Measurements from ENCODE around the gene METAP1D.

Gene METAP1D

DNA sequence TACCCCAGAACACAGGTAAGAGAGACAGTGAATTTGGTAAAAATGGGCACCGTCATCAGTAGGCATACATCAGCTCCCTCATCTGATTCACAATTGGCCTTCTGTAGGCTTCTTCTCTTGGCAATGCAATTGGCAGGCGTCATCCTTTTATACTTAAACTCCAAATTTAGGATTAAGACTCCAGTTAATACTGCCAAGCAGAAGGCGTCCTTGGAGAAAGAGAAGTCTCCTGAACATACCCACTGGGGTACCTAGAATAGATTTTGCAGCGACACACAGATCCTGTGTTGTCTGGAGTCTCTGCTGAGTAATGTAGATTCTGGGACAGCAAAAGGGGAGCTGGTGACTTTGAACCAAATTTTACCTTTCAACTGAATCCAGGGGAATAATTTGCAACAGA, 592 bp upstream of the METAP1D start:
- DNase-seq = no peak

DNA sequence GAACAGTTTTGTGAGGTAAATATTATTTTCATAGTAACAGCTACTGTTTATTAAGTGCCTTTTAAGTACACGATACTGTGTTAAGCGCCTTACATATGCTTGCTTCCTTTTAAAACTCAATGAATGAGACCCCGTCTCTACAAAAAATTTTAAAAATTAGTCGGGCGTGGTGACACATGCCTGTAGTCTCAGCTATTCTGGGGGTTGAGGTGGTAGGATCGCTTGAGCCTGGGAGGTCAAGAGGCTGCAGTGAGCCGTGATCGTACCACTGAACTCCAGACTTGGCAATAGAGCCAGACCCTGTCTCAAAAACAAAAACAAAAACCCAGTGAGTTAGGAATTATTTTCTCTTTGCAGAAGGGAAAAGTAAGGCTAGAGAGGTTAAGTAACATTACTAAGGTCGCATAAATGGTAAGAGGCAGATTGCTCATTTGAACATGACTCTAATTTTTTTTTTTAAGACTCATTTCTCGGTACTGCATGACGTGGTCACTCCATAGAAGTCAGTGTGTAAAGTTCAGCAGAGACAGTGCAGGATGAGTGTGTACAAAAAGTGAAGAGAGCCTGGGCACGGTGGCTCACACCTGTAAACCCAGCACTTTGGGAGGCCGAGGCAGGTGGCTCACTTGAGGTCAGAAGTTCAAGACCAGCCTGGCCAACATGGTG, 1.1 kb downstream of the METAP1D start:
- DNase-seq = no peak

DNA sequence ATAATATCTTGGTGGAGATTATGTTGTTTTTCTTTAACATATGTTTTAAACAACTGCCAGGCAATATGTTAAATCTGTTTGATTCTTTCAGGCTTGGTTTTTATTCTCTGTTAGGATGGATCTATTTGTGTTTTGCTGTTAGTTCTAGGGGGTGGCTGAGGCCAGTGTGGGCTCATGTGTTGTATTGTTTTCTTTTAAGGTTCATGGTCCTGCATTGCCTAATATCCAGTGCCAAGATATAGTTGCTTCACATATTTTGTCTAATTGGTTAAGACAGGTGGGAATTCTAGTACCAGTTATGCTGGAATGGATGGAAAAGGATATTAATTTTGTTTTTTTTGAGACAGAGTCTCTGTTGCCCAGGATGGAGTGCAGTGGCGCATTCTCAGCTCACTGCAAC, 7.6 kb downstream of the METAP1D start:
- DNase-seq = no peak

DNA sequence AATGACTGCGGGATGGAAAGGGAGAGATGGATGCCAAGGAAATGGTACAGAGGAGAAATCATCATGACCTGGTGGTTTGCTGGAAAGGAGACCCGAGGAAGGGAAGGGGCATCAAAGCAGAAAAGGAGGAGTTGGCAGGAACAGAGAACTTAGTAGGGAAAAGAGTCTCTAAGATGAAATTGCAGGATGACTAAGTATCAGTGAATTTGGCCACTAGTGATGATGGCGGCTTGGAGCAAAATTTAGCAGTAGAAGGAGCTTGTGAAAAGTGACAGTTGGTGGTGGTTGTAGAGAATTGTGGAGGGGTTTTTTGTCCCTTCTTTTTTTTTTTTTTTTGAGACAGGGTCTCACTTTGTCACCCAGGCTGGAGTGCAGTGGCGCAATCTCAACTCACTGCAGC, 10.1 kb downstream of the METAP1D start:
- no peak for DNase-seq

DNA sequence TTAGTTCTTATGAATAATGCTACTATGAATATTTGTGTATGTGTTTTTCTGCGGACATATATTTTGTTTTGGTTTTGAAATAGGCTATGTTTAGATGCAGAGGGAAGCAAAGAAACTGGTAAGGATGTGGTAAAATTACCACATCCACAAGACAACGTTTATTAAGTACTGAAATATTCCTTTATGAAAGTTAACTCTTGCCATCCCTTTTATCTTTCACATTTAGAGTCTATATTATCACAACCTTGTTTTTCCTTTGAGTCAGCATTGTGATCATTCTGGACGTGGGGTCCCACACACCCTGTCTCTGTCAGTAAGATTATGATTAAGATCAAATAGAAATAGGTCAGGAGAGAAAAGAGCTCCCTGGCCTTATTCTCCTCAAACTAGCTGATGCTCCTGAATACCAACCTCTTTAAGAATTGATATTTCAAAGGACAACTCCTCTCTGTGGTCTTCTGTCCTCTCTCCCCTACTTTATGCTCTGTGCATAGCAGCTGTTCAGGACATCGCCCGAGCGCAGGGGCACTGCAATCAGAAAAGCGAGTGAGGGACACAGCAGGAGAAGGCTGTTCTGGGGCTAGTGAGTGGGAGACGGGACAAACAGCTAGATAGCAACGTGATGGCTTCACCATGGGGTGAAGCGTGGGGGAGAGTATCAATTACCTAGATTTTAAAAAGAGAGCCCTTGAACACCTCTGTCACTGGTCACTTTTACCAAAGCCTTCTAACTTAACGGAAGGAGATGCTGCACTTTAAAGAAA, 12.2 kb downstream of the METAP1D start:
- no peak for DNase-seq

DNA sequence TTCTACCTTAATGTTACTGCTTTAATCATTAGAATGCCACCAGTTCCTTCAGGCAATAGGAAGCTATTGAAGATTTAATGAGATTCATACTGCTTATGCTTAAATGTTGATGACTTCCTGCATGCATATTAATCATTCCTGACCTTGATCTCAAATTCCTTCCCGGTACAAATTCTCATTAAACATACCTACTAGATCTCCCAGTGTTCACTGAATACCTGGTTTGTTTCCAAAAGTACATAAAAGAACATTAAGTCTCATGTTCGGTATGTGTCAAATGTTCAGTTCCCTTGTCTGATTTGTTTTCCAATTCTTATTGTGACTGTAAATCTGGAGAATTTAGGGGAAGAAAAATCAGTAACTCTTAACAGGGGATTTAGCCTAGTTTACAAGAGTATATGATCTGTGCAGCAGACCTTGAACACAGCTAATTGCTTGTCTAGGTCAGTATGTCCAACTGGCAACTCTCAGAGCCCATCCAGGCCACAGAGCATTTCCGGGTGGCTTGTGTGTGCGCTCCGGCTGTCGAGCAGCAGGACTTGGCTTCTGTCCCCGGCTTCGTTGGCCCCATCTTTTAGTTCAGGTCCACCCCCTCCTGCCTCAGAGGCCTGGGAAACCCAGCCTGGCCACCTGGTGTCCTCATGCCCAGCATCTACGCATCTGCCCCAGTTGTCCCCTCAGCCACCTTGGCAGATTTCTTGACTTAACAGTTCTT, 13.1 kb downstream of the METAP1D start:
- no peak for DNase-seq

DNA sequence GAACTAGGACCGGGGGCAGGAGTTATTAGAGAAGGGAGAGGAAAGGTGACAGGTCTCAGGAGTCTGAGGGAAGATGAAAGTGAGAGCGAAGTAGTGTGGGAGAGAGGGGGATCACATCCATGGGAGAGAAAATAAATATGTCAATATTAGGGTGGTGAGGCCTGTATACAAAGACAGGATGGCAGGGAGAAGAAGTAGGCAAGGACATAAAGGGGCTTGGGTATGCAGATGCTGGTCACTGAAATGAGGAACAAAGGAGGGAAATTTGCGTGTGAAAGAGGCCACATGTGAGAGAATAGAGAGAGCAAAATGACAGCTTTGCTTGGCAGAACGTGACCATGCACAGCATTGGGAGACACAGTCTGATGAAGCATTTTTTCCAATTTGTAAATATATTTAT, 13.6 kb downstream of the METAP1D start:
- no peak for DNase-seq

DNA sequence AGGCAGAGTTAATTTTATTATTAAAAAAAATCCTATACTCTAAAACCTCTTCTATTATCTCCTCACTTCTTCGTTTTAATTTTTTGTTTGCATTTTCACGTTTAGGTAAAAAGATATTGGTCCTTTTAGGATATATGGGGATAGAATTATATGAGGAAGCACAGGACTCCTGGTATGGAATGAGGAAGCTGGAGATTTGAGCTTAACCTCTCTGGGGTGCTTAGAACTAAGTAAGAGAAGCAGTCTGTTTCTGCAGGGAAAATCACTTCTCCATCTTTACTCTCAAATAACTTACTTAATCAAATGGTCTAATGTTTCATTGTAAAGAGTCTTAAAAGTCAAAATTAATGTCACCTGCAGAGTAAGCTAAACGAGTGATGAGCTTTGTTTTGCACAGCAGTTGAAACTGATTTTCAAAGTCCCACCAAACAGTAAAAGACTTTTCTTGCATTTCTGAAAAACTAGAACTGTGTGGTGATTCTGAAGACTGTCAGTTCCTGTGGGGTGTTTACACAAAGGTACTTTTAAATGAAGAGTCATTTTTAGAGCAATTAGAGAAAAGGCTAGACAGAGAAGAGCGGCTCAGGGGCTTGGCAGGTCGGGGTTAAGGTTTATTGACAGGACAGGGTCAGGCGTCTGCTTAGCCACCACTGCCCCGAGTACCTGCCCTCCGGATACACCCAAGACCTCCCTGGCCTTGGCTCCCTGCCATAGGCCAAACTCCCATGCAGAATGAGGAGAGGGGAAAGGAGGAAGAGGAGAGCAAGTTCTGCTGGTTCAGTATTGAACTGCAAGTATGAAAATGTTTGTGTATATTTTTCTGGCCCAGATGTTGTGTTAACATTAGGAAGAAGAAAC, 21.6 kb downstream of the METAP1D start:
- no peak for DNase-seq

DNA sequence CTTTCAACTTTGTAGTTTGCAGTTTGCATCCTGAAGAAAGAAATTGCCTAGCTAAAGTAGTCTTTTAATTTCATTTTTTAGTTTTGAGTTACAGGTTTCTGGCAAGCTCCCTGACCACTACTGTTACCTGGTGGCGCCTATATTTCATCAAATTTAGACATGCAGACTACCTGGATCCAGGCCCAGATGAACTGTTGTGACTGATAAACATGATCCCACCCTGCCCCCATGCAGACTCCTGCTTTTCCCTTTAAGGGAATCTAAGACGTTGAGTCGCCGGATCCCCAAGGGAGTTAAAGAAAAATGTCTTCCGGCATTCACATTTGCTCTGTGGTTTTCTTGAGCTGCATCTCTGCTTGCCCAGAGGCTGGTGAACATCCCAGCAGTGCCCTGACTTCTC, 22.2 kb downstream of the METAP1D start:
- DNase-seq = no peak

DNA sequence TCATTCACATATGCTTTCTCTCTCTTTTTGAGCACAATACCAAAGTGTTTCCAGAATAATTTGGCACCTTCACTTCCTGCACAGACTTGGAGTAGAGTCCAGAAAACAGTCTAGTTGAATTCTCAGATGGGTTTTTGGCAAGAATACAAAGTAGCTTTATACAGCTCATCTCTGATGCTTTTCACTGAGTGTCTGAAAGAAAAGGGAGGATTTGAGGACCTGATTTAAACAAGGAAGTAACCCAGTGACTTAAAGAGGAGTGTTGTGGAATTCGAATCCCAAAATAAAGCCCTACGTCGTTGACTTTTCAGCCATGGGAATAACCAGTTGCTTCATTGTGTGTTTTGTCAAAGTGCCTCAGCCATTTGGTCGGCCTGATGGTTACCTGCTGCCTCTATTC, 31.8 kb downstream of the METAP1D start:
- no peak for DNase-seq

DNA sequence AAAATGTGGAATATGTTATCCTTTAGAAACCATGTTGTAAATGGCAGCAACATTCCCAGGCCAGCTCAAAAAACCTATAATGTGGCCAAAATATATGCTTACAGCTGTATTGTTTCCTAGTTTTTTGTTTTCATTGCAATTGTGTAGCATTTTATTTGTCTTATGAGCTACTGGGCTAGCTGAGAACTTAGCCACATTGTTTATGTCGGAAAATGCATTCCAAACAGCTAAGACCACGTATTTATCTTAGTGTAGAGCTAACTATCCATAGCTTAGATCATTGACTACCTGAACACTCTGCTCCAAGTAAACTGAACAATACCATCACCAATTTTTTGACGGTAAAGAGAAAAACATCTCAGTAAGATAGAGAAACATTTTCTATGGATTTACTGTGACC, 38.4 kb downstream of the METAP1D start:
- DNase-seq = no peak

DNA sequence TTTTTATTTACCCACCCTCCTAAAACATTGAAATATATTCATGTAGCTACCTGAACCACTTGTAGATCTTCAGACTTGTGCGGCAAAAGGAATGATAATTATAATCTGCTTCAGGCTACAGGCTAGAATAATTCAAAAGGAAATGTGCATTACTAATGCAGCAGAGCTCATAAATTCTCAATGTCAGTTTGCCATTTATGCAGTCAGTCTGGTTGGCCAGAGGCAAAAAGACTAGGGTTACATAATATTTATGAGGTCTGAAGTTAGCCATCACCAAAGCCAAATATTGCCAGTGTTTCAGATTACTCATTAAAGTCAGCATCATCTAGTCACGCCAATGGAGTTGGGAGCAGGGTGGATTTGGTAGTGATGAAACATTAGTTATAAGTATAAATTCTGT, 38.9 kb downstream of the METAP1D start:
- no peak for DNase-seq

DNA sequence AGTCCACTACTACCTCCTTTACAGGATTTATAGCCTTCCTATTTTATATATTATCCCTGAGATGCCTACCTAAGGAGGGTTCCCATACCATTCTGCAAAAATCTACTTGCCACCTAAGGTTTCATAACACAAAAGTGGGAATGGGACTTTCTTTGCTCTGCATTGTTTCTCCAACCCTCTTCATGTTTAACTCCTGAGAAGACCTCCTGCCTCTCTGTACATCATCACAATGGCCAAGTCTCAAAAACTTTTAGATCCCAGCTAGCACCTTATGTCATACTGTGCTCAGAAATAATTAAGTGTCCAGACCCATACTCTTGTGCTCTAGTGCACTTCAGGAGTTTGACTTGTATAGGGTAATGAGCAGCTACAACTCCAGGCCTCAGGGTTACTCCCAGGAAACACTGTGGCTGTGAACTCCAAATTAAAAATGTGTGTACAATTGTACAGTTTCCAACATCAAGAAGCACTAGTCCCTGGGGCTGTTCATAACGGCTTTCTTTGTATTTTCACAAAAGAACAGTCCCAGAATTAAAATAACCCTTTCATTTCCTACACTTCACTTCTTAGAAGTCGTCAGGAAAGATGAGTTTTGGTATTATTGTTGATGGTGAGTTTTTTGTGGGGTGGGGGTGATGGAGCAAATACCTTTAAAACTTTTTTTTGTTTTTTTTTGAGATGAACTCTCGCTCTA, 39.4 kb downstream of the METAP1D start:
- no peak for DNase-seq

DNA sequence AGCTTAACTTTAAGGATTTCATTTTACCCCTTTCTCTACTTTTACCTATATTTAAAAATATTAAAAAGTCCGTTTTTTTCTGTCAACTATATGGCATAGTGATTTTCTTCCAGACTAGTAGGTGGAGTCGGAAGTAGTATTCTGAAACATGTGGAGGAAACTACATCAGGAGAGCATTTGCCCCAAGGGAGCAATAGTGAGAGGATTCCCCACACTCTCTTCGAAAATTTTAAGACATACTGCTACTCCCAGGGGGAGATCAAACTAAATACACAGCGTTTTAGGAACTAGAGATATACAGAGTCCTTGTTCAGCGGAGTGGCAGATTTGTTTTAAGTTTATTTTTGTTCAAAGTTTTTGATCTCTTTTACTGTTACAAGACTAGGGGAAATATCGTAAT, 40.6 kb downstream of the METAP1D start:
- no peak for DNase-seq

DNA sequence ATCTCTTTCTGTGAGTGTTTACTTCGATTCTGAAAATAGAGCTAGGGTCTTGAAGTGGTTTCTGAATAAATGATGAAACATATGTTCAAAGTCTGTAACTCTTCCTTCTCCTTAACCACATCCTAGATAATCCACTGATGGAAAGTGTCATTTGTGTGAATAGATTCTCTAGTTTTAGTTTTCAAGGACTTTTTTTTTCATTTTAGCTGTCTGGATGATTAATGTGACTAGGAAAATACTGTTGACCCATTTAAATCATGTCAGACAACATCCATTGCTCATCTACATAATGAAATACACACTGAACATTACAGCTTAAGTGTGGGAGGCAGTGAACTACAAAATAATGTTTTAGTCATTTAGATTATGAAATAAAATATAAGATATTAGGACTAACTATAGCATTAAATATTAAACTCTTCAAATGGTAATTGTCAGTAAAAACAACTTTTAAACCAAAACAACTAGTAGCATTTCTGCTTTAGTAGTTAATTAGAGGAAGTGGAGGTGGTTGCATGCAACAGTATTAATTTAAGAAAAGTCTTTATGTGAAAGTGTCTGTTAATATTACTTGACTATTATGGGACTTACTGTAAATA, 46.4 kb downstream of the METAP1D start:
- DNase-seq = no peak

DNA sequence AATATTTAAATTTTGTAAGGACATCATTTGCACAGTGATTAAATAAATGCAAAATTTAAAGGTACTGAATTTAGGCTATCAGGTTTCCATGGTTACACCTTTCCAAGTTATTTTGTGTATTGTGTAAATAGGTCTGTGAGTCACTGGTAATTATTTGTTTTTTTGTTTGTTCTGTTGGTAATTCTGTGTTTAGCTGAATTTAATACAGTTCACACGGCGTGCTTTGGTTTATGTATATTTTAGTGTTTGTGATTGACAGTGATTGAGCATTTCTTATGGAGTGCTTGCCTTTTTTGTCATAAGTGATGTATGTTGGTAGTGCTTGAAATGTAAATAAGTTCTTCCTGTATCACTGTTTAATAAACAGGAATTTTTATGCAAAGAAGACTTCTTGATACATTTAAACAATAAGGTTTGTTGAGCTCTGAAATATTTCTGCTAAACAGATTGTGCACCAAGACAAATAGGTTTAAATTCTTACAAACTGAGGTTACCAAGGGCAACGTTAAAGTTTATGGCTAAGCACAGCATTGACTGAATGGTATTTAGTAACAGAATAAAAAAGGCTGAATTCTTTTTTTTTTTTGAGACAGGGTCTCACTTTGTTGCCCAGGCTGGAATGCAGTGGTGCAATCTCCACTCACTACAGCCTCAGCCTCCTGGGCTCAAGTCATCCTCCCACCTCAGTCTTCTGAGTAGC, 47.3 kb downstream of the METAP1D start:
- DNase-seq = no peak

DNA sequence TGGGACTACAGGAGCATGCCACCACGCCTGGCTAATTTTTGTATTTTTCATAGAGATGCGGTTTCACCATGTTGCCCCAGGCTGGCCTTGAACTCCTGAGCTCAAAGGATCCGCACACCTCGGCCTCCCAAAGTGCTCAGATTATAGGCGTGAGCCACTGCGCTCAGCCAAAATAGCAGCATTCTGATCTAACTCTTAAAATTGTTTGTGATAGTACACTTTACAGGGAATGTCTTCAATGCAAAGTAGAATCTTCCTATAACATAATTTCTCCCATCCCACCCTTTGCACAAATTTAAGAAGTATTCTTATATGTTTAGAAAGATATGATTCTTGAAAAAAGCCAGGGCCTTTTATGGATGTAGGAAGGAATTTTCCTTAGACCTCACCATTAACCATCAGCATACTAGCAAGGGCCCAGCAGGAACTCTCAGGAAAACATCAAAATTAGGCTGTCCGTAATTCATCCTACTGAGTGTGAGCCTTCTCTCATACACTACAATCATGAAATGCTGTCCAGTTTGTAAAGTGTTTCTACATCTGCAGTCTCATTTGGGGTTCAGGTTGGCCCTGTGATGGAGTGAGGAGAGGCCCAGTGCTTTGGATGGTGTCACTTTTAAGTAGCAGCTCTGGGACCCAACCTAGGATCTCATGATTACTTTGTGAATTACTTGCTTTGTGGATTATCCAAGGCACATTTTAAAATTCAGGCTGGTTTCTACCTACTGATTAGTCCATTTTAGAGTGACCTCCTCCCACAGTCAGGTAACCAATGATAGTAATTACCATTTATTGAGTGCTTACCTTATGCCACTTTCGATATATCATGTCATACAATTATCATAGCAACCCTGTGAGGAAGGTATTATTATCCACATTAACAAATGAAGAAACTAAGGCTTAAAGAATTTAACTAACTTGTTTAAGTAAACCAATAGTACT, 48.1 kb downstream of the METAP1D start:
- DNase-seq = no peak

DNA sequence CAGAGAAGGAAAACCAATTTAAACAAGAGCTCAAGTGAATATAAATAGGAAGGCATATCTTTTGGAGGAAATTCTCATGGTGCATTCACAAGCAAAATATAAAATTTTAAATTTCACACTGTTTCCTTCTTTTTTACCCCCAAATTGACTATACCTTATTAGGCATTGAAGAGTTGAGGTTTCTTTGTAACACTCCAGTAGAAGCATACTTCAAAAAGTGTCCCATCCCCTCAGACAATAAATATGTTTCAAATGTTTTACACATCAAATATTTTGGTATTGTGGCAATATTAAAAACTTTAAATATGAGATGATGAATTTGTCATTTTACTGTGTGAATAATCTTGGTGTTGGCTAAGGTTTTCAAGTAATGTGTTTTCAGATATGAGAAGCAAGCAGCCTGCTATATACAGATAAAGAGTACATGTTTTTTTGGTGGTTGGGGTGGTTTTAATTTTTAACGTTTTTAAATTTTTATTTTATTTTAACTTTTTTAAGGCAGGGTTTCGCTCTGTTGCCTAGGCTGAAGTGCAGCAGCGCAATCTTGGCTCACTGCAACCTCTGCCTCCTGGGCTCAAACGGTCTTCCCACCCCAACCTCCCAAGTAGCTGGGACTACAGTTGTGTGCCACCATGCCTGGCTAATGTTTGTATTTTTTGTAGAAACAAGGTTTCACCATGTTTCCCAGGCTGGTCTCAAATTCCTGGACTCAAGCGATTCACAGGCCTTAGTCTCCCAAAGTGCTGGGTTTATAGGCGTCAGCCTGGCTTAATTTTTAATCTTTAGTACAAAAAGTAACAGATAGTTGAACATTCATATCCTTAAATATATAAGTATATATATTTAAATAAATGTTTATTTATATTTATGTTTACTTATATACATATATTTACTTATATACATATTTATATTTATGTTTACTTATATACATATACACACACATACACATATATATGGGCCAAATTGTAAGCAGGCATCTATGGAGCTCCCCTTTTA, 49.1 kb downstream of the METAP1D start:
- DNase-seq = no peak

DNA sequence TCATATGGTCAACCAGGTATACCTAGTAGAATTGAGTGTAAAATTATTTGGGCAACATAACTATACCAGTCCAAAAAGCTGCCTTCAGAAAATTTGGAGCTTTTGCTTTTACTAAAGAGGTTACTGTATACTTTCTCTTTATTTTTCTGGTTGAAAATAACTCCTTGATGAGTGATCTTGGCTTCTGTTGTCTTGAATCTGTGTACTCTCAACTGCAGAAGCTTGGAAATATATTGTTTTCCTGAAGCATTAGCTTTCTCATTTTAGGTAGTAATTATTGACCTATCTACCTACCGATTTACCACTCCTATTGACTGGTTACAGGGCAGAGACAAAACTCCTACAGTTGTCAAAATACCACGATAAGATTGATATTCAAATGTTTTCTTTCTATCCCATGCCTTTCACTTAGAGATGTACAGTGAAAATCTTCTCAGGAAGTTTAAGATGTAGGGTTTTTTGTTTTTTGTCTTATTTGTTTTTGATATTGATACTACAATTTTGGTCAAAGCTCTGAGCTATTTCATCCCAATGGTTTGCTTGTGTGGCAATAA, 49.9 kb downstream of the METAP1D start:
- no peak for DNase-seq

All from NCI-H1048 (cell line).